Activated CD4-positive, alpha-beta memory T cell treated with anti-CD3 and anti-CD28 coated beads for 36 hours (primary cell): Measurements from ENCODE around the gene KIF25. TPM values are rescaled to one million over a fixed set of nuclear protein-coding genes. Genes with fewer than 3 reads are reported as not detected.
A peak's percentile ranks its signal among the peaks of the same experiment; 100 is the strongest.
"Not testable (repeated sequence)": the region's sequence is repeated elsewhere in the genome, so short reads cannot be mapped to it uniquely, and the experiment has no call there.

Experiments used
- CTCF ChIA-PET: fragments of 350-600 bp; sonication (Branson Sonifier 250); formaldehyde crosslinking; loops from one replicate; lab custom pipeline; 2021; ENCODE audit warnings: antibody characterized with exemption, inconsistent platforms; lab: Charles Lee
- POLR2A ChIA-PET: fragments of 350-600 bp; sonication (Branson Sonifier 250); formaldehyde crosslinking; loops from one replicate; lab custom pipeline; 2021; ENCODE audit warnings: antibody characterized with exemption; lab: Charles Lee
- DNase-seq: peaks from one replicate; pipeline ENCODE4 v3.0.0-alpha.2; 2020
- H3K27ac Mint-ChIP-seq: one replicate; pipeline ENCODE4 v1.8.0; 2021; ENCODE audit warnings: mixed read lengths
- H3K27me3 Mint-ChIP-seq: one replicate; pipeline ENCODE4 v1.8.0; 2021; ENCODE audit warnings: mixed read lengths
- H3K36me3 Mint-ChIP-seq: one replicate; pipeline ENCODE4 v1.8.0; 2021; ENCODE audit warnings: mixed read lengths
- H3K4me1 Mint-ChIP-seq: one replicate; pipeline ENCODE4 v1.8.0; 2021; ENCODE audit warnings: low read depth, mixed read lengths
- H3K4me3 Mint-ChIP-seq: one replicate; pipeline ENCODE4 v1.8.0; 2021; ENCODE audit warnings: mild to moderate bottlenecking, mixed read lengths
- H3K9me3 Mint-ChIP-seq: one replicate; pipeline ENCODE4 v1.8.0; 2021; ENCODE audit warnings: mixed read lengths
- intact Hi-C: fragments of 100-400 bp; cut with micrococcal nuclease; formaldehyde crosslinking; loops from one replicate; pipeline ENCODE4 v1.15.1; 2023
- total RNA-seq, 2 experiments: library from RNA; stranded (reverse); gene quantifications; one replicate each; pipeline ENCODE4 v1.2.3, GENCODE V29; 2021

The KIF25 gene
- total RNA-seq, 2 experiments from 2014 or later, result not detected

DNA sequence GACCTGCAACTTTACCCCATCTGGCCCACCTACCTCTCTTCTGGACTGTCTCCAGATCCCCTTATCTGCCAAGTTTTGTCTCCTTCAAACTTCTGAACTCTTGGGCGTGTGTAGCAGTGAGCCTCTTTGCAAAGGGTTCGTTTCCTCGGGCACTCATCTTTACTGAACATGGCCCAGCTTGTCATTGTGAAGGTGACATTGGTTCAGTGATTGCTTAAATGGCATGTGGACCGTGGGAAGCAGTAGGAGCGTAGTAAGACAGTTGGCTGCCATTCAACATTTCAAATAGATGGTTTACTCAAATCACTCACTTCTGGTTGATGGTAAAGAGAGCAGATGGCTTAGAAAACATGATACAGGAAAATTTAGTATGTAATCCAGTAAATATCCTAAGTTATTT, 34.8 kb upstream of the KIF25 start:
- no peaks in the 10 kb centered on the region for H3K27me3 Mint-ChIP-seq
- no peak for DNase-seq
- H3K4me1 Mint-ChIP-seq, result peaks cover 3% of the 10 kb centered on the region
- ChIA-PET POLR2A (no interaction called here), CTCF (no interaction called here)
- H3K9me3 Mint-ChIP-seq, result no peaks in the 10 kb centered on the region
- H3K36me3 Mint-ChIP-seq, result peaks cover 7% of the 10 kb centered on the region
- intact Hi-C loops, result no loop called here
- no peak overlapping the region for H3K27ac Mint-ChIP-seq
- H3K4me3 Mint-ChIP-seq, result no peak overlapping the region

DNA sequence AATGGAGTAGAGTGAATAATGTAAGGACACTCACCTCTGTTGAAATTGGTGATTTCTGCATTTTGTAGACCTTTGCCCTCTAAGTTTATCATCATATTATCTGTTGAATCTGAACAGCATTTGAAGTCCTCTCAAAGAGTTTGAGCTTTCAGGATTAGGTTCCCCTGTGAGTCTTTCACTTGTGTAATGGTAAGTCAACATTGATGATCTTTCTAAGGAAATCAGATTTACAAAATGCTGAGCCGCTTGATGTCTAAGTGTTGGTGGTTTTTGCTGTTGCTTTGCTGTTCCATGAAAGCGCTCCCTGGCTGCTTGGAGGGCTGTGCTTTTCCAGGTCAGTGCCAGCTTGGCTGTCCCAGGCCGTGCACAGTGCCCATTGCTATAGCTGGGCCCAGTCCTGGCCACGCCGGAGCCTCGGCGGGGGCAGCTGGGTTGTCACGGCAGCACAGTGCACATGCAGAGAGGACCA, 33.8 kb upstream of the KIF25 start:
- DNase-seq, result no peak
- Mint-ChIP-seq H3K36me3 (peaks cover 8% of the 10 kb centered on the region), H3K27ac (no peak overlapping the region), H3K27me3 (no peaks in the 10 kb centered on the region), H3K9me3 (no peaks in the 10 kb centered on the region), H3K4me1 (peaks cover under 1% of the 10 kb centered on the region), H3K4me3 (no peak overlapping the region)
- intact Hi-C loops, result no loop called here
- ChIA-PET CTCF (no interaction called here), POLR2A (no interaction called here)

DNA sequence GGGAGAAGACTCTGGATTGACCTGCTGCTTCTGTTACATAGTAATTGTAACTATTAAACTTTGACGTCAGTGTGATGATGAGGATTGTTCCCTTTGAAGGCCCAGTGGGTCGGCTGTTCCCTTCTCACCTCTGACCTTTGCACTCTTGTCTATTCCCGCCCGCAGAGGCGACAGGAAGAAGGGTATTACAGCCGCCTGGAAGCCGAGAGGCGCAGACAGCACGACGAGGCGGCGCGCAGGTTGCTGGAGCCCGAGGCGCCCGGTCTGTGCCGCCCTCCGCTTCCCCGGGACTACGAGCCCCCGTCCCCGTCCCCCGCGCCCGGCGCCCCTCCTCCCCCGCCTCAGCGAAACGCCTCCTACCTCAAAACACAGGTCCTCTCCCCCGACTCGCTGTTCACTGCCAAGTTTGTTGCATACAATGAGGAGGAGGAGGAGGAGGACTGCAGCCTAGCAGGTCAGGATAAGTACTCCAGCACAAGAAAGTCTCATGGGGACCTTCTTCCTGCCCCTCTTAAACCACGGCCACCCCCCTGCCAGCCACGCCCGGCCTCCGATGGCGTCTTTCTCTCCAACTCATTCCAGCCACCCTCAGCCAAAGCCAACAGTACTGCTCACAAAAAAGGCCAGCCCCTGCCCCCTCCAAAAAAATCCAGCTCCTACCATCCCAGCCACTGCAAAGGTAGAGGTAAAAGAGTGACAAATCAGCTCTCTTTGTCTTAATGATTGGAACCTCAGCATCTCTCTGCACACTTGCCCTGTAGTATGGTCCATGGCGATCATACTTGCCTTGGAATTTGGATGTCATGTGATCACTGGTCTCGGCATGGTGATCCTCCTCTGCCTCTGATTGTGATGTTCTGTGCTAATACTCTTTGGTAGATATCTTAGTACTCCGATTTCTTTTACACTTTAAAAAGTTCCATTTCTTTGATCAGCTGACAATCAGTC, 31.6 kb upstream of the KIF25 start:
- H3K4me3 Mint-ChIP-seq, result no peak overlapping the region
- CTCF ChIA-PET, result no interaction called here
- H3K4me1 Mint-ChIP-seq, result no peaks in the 10 kb centered on the region

DNA sequence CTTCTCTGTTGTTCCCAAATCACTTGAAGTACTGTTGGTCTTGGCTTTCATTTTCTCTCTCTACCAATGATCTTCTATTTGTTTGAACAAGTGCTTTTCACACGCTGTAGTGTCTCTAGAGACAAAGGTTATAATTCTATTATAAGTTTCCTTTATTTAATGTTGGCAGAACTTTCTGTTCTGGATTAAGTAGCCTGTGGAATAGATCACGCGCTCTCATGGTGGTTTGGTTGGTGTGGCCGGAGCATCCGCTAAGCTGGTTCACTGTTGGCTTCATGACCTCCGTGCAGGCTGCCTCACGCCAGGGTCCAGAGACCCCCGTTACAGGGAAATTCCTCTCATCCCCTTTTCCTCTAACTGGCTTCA, 30.9 kb upstream of the KIF25 start:
- Mint-ChIP-seq H3K9me3 (no peaks in the 10 kb centered on the region), H3K27ac (no peak overlapping the region), H3K4me1 (no peaks in the 10 kb centered on the region), H3K36me3 (peaks cover 8% of the 10 kb centered on the region), H3K27me3 (no peaks in the 10 kb centered on the region), H3K4me3 (no peak overlapping the region)
- intact Hi-C loops, result no loop called here
- ChIA-PET POLR2A (no interaction called here), CTCF (no interaction called here)
- no peak for DNase-seq

More for the DNA sequence above, 31.6 kb upstream of the KIF25 start:
- H3K36me3 Mint-ChIP-seq, result peaks cover 8% of the 10 kb centered on the region
- DNase-seq, result no peak
- POLR2A ChIA-PET, result no interaction called here
- intact Hi-C loops, result no loop called here
- no peaks in the 10 kb centered on the region for H3K9me3 Mint-ChIP-seq
- no peaks in the 10 kb centered on the region for H3K27me3 Mint-ChIP-seq
- no peak overlapping the region for H3K27ac Mint-ChIP-seq

DNA sequence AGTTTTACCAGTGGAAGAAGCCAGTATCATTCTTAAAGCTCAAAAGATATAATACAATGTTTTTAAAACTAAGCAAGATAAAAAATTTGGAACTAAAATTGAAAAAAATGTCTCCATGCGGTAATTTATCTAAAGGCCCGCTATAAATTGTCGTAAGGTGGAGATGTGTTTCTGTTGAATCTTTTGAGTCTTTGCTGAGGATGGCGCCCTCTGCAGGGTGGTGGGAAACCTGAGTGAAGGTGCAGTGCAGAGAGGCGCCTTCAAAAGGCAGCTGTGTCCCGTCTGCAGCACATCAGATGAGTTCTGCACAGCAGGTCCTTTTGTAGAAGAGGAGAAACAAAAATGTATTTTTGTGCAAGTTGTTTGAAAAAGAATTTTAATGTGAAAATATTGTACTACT, 29.4 kb upstream of the KIF25 start:
- H3K4me3 Mint-ChIP-seq, result no peak overlapping the region
- peak; percentile 47 for DNase-seq
- H3K27ac Mint-ChIP-seq, result no peak overlapping the region
- POLR2A ChIA-PET, result no interaction called here
- no peaks in the 10 kb centered on the region for H3K9me3 Mint-ChIP-seq
- intact Hi-C loops, result no loop called here
- no peaks in the 10 kb centered on the region for H3K27me3 Mint-ChIP-seq
- CTCF ChIA-PET, result interaction anchor here (0.7 to 1.1 kb wide), 2 partner anchors 11 to 13 kb away, joined by 3 to 5 read pairs; no protein-coding TSS in a partner anchor
- H3K4me1 Mint-ChIP-seq, result no peaks in the 10 kb centered on the region
- peaks cover 7% of the 10 kb centered on the region for H3K36me3 Mint-ChIP-seq

DNA sequence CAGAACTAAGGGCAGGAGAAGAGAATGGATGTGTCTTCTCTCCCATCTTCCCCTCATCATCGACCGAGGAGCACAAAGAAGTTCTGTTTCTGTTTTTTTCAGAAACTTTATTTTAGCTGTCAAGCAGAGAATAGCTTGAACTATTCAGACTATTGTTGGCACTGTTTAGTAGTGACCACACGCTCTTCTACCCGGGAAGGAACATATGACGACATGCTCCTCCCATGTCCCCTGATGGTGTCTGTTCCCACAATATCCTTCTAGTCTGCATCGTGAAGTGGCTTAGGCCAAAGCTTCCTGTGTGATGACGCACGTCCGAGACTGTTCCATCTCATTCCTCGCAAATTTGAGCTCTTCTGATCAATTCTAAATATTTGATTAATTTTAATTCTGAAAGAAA, 27.2 kb upstream of the KIF25 start:
- no peak for DNase-seq
- H3K36me3 Mint-ChIP-seq, result peaks cover 7% of the 10 kb centered on the region
- CTCF ChIA-PET, result no interaction called here
- intact Hi-C loops, result no loop called here
- no peak overlapping the region for H3K27ac Mint-ChIP-seq
- no peak overlapping the region for H3K4me3 Mint-ChIP-seq
- POLR2A ChIA-PET, result no interaction called here
- no peaks in the 10 kb centered on the region for H3K4me1 Mint-ChIP-seq
- H3K9me3 Mint-ChIP-seq, result no peaks in the 10 kb centered on the region
- H3K27me3 Mint-ChIP-seq, result no peaks in the 10 kb centered on the region

DNA sequence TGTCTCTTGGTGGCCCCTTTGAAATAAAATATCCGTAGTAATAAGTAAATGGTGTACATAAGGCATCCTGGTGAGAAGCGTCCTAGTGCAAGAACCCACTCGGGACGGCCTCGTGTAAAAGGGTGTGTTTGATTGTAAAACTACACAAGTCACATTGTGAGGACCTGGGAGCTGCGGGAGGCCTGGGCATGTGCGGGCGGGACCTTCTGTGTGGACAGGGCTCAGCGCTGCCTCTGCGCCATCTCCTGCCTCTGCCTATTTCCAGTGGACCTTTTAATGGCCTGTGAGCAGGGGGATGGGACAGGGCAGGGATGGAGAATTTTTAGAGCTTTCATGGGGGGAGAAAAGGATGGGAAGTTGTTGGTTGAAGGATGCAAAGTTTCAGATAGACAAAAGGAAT, 25.3 kb upstream of the KIF25 start:
- no peaks in the 10 kb centered on the region for H3K9me3 Mint-ChIP-seq
- H3K4me3 Mint-ChIP-seq, result no peak overlapping the region
- POLR2A ChIA-PET, result no interaction called here
- H3K4me1 Mint-ChIP-seq, result no peaks in the 10 kb centered on the region
- no peaks in the 10 kb centered on the region for H3K27me3 Mint-ChIP-seq
- no peak overlapping the region for H3K27ac Mint-ChIP-seq
- H3K36me3 Mint-ChIP-seq, result peaks cover 5% of the 10 kb centered on the region
- intact Hi-C loops, result no loop called here
- CTCF ChIA-PET, result no interaction called here
- DNase-seq, result no peak

DNA sequence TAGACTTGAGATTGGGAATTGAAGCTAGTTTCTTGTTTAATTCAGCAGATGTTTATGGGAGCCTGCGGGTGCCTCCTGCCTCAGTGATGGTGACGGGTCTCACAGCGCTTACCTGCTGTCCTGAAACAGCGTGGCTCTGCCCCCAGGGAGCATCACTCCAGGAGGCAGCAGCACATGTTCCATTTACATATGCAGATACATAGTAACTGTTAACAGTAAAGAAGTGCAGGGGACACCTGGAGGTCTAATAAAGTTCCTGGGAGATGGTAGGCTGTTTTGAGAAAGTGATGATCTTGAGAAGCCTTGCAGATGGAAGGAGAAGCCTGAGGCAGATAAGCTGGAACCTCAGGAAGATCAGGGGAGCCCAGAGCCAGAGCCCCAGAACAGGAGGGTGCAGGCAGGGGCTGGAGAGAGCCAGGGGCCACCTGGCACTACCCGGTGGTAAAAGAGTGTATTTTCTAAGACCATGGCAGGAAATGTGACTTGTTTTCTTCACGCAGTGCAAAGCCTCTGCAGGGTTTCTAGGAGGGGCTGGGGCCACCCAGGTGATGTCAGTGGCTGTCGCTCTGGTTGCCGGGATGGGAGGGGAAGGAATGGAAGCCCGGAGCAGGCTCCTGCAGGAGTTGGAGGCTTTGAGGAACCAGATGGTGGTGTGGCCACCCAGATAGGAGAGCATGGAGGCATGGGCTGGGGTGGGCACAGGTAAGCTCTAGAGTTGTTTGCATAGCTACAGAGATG, 24.2 kb upstream of the KIF25 start:
- Mint-ChIP-seq H3K27me3 (no peaks in the 10 kb centered on the region), H3K9me3 (no peaks in the 10 kb centered on the region), H3K4me3 (no peak overlapping the region), H3K27ac (no peak overlapping the region), H3K36me3 (no peaks in the 10 kb centered on the region), H3K4me1 (no peaks in the 10 kb centered on the region)
- DNase-seq, result no peak
- ChIA-PET CTCF (no interaction called here), POLR2A (no interaction called here)
- intact Hi-C loops, result no loop called here

DNA sequence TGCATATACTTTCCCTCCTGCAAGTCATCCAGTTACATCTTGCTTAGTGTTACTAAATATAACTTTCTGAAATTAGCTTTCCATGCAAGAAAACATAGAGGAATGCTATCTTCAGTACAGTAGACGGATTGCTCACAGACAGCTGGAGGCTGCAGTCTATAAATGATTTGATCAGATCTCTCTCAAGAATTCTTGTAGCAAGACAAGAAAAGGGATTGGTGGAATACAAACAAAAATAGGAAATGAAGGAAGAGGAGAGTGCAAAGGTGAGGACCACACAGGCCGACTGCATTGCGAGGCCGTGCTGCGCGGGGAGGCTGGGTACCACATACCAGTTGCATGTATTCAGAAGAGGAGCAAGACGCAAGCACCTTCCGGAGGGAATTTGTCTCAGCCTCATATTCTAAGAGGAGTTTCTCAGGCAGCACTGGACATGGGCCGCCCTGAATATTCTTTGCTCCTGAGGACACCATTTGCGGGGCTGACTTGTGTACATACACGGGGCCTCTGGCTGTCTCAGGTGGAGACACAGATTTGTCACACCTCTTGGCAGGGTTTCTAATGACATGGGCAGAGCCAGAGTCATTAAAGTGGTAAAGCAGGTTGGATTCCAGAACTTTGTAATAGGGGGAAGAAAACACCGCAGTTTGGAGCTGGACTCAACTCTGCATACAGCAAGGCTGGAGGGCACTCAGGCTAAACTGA, 22.7 kb upstream of the KIF25 start:
- intact Hi-C loops, result no loop called here
- Mint-ChIP-seq H3K9me3 (no peaks in the 10 kb centered on the region), H3K4me3 (no peak overlapping the region), H3K27ac (no peak overlapping the region), H3K27me3 (no peaks in the 10 kb centered on the region), H3K36me3 (no peaks in the 10 kb centered on the region), H3K4me1 (no peaks in the 10 kb centered on the region)
- POLR2A ChIA-PET, result no interaction called here
- no peak for DNase-seq
- CTCF ChIA-PET, result no interaction called here

DNA sequence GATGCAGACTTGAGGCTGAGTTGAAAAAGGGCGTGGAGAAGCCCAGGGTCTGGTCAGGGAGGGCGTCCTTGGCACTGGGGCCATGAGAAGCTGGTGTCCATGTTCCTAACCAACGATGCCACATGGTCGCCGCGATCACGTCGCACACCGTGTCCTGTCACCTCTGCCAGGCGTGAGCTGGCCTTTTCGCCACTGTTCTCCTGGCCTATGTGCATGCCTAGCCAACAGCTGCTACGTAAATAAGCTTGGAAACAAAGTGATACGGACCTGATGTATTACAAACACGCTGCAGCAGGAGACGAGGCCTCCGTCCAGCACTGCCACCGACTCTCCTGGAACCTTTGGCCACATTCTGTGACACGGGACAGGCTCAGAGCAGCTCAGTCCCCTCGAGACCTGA, 22.0 kb upstream of the KIF25 start:
- Mint-ChIP-seq H3K27ac (no peak overlapping the region), H3K9me3 (no peaks in the 10 kb centered on the region), H3K36me3 (no peaks in the 10 kb centered on the region), H3K27me3 (no peaks in the 10 kb centered on the region), H3K4me1 (no peaks in the 10 kb centered on the region), H3K4me3 (no peak overlapping the region)
- ChIA-PET CTCF (no interaction called here), POLR2A (no interaction called here)
- DNase-seq, result no peak
- intact Hi-C loops, result no loop called here

DNA sequence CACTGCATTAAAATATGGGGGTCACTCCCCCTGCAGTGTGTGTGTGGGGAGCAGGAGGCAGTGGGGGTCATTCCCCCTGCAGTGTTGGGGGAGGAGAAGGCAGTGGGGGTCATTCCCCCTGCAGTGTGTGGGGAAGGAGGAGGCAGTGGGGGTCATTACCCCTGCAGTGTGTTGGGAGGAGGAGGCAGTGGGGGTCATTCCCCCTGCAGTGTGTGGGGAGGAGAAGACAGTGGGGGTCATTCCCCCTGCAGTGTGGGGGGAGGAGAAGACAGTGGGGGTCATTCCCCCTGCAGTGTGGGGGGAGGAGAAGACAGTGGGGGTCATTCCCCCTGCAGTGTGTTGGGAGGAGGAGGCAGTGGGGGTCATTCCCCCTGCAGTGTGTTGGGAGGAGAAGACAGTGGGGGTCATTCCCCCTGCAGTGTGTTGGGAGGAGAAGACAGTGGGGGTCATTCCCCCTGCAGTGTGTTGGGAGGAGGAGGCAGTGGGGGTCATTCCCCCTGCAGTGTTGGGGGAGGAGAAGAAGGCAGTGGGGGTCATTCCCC, 21.3 kb upstream of the KIF25 start:
- H3K4me1 Mint-ChIP-seq, CTCF ChIA-PET, H3K27me3 Mint-ChIP-seq, H3K4me3 Mint-ChIP-seq, H3K9me3 Mint-ChIP-seq, POLR2A ChIA-PET, H3K27ac Mint-ChIP-seq, DNase-seq, H3K36me3 Mint-ChIP-seq, intact Hi-C loops: not testable (repeated sequence)

DNA sequence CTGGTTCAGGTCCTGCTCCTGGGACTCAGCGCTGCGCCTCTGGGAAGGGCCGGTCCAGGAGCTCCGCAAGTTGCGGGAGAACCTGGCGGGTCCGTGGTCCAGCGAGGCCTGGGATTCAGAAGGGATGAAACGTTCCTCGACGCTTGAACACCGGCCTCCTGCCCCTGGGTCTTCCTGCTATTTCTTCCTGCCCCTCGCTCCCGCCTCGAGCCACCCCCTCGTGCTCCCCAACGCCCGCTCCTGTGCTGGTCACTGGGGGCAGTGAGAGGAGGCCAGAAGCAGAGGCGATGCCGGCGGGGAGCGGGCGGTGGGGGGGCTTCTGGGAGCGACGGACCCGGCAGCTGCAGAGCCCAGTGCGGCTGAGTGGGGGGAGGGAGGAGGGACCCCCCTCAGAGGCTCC, 20.8 kb upstream of the KIF25 start:
- intact Hi-C loops, result no loop called here
- POLR2A ChIA-PET, result no interaction called here
- no peak for DNase-seq
- no peaks in the 10 kb centered on the region for H3K36me3 Mint-ChIP-seq
- H3K4me3 Mint-ChIP-seq, result no peak overlapping the region
- H3K27ac Mint-ChIP-seq, result no peak overlapping the region
- CTCF ChIA-PET, result no interaction called here
- H3K27me3 Mint-ChIP-seq, result no peaks in the 10 kb centered on the region
- H3K4me1 Mint-ChIP-seq, result no peaks in the 10 kb centered on the region
- H3K9me3 Mint-ChIP-seq, result no peaks in the 10 kb centered on the region
